IMR-90 (cell line): ENCODE results near the gene TNS1. TPM values are rescaled to one million over a fixed set of nuclear protein-coding genes. Genes with fewer than 3 reads are reported as not detected.
A peak's percentile ranks its signal among the peaks of the same experiment; 100 is the strongest.

ENCODE experiments used
- ATAC-seq: fragments of 200-7000 bp; cut with Tn5 transposase; 2 replicates; pipeline ENCODE4 v1.9.1; 2020; ENCODE audit warnings: low read depth, mild to moderate bottlenecking, moderate library complexity
- BruUV-seq: library from RNA; stranded (reverse); fragments of 400-500 nt; replicated peaks from 2 replicates; lab custom pipeline; 2021; lab: Mats Ljungman, UMichigan
- CTCF ChIA-PET: fragments of 300-600 bp; formaldehyde crosslinking; extraction: SDS; loops from one replicate; lab custom pipeline; 2021; ENCODE audit warnings: antibody characterized with exemption; lab: Yijun Ruan, JAX
- POLR2A ChIA-PET: fragments of 300-600 bp; sonication (Branson Sonifier 250); formaldehyde crosslinking; loops from one replicate; lab custom pipeline; 2022; ENCODE audit warnings: antibody characterized with exemption; ENCODE audit not compliant: unreplicated experiment; lab: Charles Lee
- DNase-seq: peaks from one replicate; pipeline ENCODE4 v3.0.0; 2013
- H2AFZ ChIP-seq: replicated peaks from 2 replicates; pipeline ENCODE3; 2013; ENCODE audit warnings: low read length, mild to moderate bottlenecking; ENCODE audit not compliant: poor library complexity
- H2AK5ac ChIP-seq: 2 replicates; pipeline ENCODE4 v1.6.1; 2013; ENCODE audit warnings: low read depth, low read length, inconsistent platforms
- H2AK9ac ChIP-seq: replicated peaks from 2 replicates; pipeline ENCODE3; 2013; ENCODE audit warnings: mild to moderate bottlenecking, low read depth, low read length, moderate library complexity; ENCODE audit not compliant: poor library complexity
- H2BK120ac ChIP-seq: 2 replicates; pipeline ENCODE4 v1.6.1; 2013; ENCODE audit warnings: low read depth, low read length, inconsistent platforms
- H2BK15ac ChIP-seq: 3 replicates; pipeline ENCODE4 v1.6.1; 2013; ENCODE audit warnings: low read depth, low read length, inconsistent platforms
- H2BK20ac ChIP-seq: 2 replicates; pipeline ENCODE4 v1.6.1; 2013; ENCODE audit warnings: low read depth, mild to moderate bottlenecking, inconsistent platforms, low read length, moderate library complexity
- H2BK5ac ChIP-seq: 2 replicates; pipeline ENCODE4 v1.6.1; 2013; ENCODE audit warnings: mild to moderate bottlenecking, low read depth, low read length, inconsistent platforms; ENCODE audit not compliant: poor library complexity, severe bottlenecking
- H3K14ac ChIP-seq: replicated peaks from 2 replicates; pipeline ENCODE4 v1.6.1; 2013; ENCODE audit warnings: low read depth, low read length, inconsistent platforms
- H3K18ac ChIP-seq: 2 replicates; pipeline ENCODE4 v1.6.1; 2013; ENCODE audit warnings: low read depth, low read length, control low read depth
- H3K23ac ChIP-seq: 2 replicates; pipeline ENCODE4 v1.6.1; 2013; ENCODE audit warnings: low read depth, low read length, inconsistent platforms
- H3K27ac ChIP-seq: 2 replicates; pipeline ENCODE4 v1.5.1; 2013; ENCODE audit warnings: mild to moderate bottlenecking, control low read depth, low read length; ENCODE audit not compliant: insufficient read depth
- H3K27me3 ChIP-seq: 2 replicates; pipeline ENCODE4 v1.6.1; 2013; ENCODE audit warnings: low read length; ENCODE audit not compliant: control insufficient read depth, insufficient read depth
- H3K36me3 ChIP-seq: 2 replicates; pipeline ENCODE4 v1.6.1; 2013; ENCODE audit warnings: low read length, mixed read lengths; ENCODE audit not compliant: control insufficient read depth, insufficient read depth
- H3K4ac ChIP-seq: 2 replicates; pipeline ENCODE4 v1.6.1; 2013; ENCODE audit warnings: low read depth, low read length, inconsistent platforms
- H3K4me1 ChIP-seq: 2 replicates; pipeline ENCODE4 v1.6.1; 2013; ENCODE audit warnings: low read length, mixed read lengths; ENCODE audit not compliant: control insufficient read depth, insufficient read depth
- H3K4me2 ChIP-seq: 2 replicates; pipeline ENCODE4 v1.6.1; 2013; ENCODE audit warnings: low read depth, mild to moderate bottlenecking, control low read depth, low read length, moderate library complexity
- H3K4me3 ChIP-seq: 2 replicates; pipeline ENCODE4 v1.5.1; 2013; ENCODE audit warnings: low read depth, mild to moderate bottlenecking, control low read depth, low read length, moderate library complexity; ENCODE audit not compliant: insufficient read depth
- H3K56ac ChIP-seq: 2 replicates; pipeline ENCODE4 v1.6.1; 2013; ENCODE audit warnings: low read length, inconsistent platforms; ENCODE audit not compliant: insufficient read depth; ENCODE audit errors: extremely low read depth
- H3K79me1 ChIP-seq, 2 experiments: 2 replicates each; pipeline ENCODE4 v1.6.1; 2013; ENCODE audit warnings: low read length in 2 of 2, inconsistent platforms in 1 of 2, low read depth in 1 of 2
- H3K9ac ChIP-seq: 2 replicates; pipeline ENCODE4 v1.6.1; 2013; ENCODE audit warnings: low read depth, low read length, control low read depth
- H3K9me1 ChIP-seq: 2 replicates; pipeline ENCODE4 v1.6.1; 2013; ENCODE audit warnings: low read length, inconsistent platforms; ENCODE audit not compliant: insufficient read depth
- H3K9me3 ChIP-seq: 2 replicates; pipeline ENCODE4 v1.6.1; 2013; ENCODE audit warnings: low read length; ENCODE audit not compliant: control insufficient read depth, insufficient read depth
- H4K20me1 ChIP-seq: 2 replicates; pipeline ENCODE4 v1.6.1; 2013; ENCODE audit warnings: low read length, inconsistent platforms; ENCODE audit not compliant: insufficient read depth
- H4K5ac ChIP-seq: 2 replicates; pipeline ENCODE4 v1.6.1; 2013; ENCODE audit warnings: mild to moderate bottlenecking, low read depth, low read length, control low read depth
- H4K8ac ChIP-seq, 2 experiments: 2 replicates each; pipeline ENCODE4 v1.6.1; 2013; ENCODE audit warnings: low read depth in 2 of 2, low read length in 2 of 2, control low read depth in 1 of 2, inconsistent platforms in 1 of 2
- H4K91ac ChIP-seq: 2 replicates; pipeline ENCODE4 v1.6.1; 2013; ENCODE audit warnings: low read depth, low read length, inconsistent platforms; ENCODE audit not compliant: insufficient read depth
- BHLHE40 ChIP-seq: fragments of 150-350 bp; IDR thresholded peaks from 2 replicates; pipeline ENCODE4 v1.6.1; 2016; ENCODE audit warnings: mild to moderate bottlenecking, low read depth, low read length
- CEBPB ChIP-seq: IDR thresholded peaks from 2 replicates; pipeline ENCODE4 v1.6.1; 2012; ENCODE audit warnings: low read depth, low read length, improper control_type of control experiment
- CHD1 ChIP-seq: IDR thresholded peaks from 2 replicates; pipeline ENCODE4 v1.6.1; 2012; ENCODE audit warnings: low read depth, low read length, improper control_type of control experiment
- CTCF ChIP-seq: conservative IDR thresholded peaks from 2 replicates; pipeline ENCODE4 v1.5.1; 2012; ENCODE audit warnings: mild to moderate bottlenecking, low read depth, low read length, improper control_type of control experiment
- ELK1 ChIP-seq: fragments of 150-350 bp; IDR thresholded peaks from 2 replicates; pipeline ENCODE4 v1.6.1; 2016; ENCODE audit warnings: low read depth, mild to moderate bottlenecking, low read length, moderate library complexity, borderline replicate concordance
- FOS ChIP-seq: fragments of 150-350 bp; IDR thresholded peaks from 2 replicates; pipeline ENCODE4 v1.6.1; 2016; ENCODE audit warnings: low read depth, low read length
- MAFK ChIP-seq: IDR thresholded peaks from 2 replicates; pipeline ENCODE4 v1.6.1; 2012; ENCODE audit warnings: low read depth, low read length, improper control_type of control experiment
- MAZ ChIP-seq: IDR thresholded peaks from 2 replicates; pipeline ENCODE4 v1.6.1; 2012; ENCODE audit warnings: low read depth, mild to moderate bottlenecking, low read length, improper control_type of control experiment, moderate library complexity, borderline replicate concordance
- MXI1 ChIP-seq: IDR thresholded peaks from 2 replicates; pipeline ENCODE4 v1.6.1; 2012; ENCODE audit warnings: low read depth, mild to moderate bottlenecking, low read length, moderate library complexity, borderline replicate concordance
- NFE2L2 ChIP-seq: fragments of 150-350 bp; IDR thresholded peaks from 2 replicates; pipeline ENCODE4 v1.6.1; 2016; ENCODE audit warnings: low read depth, mild to moderate bottlenecking, low read length
- POLR2A ChIP-seq: IDR thresholded peaks from 2 replicates; pipeline ENCODE4 v1.6.1; 2012; ENCODE audit warnings: mild to moderate bottlenecking, low read depth, low read length
- RCOR1 ChIP-seq: IDR thresholded peaks from 2 replicates; pipeline ENCODE4 v1.6.1; 2012; ENCODE audit warnings: mild to moderate bottlenecking, low read length, improper control_type of control experiment; ENCODE audit not compliant: insufficient replicate concordance
- RFX5 ChIP-seq: IDR thresholded peaks from 2 replicates; pipeline ENCODE4 v1.8.0; 2012; ENCODE audit warnings: low read depth, mild to moderate bottlenecking, low read length, moderate library complexity
- SMC3 ChIP-seq: fragments of 150-350 bp; IDR thresholded peaks from 2 replicates; pipeline ENCODE4 v1.6.1; 2016; ENCODE audit warnings: low read depth, mild to moderate bottlenecking, antibody characterized with exemption, low read length, moderate library complexity
- USF2 ChIP-seq: fragments of 150-350 bp; IDR thresholded peaks from 2 replicates; pipeline ENCODE4 v1.6.1; 2017; ENCODE audit warnings: mild to moderate bottlenecking, antibody characterized with exemption, low read length, low read depth
- WGBS, 2 experiments: methylation state at CpG; one replicate each; pipeline versions ENCODE4 v1.1.5 to v1.1.7; 2013; ENCODE audit warnings: missing lambda C conversion rate in 2 of 2; ENCODE audit not compliant: insufficient read length in 1 of 2; ENCODE audit errors: extremely low coverage in 2 of 2; 5-methylcytosine and 5-hydroxymethylcytosine counted together
- dilution Hi-C: fragments of 300-500 bp; cut with HindIII; formaldehyde crosslinking; loops from one replicate; pipeline ENCODE4 v1.14.3; 2018; ENCODE audit warnings: low sequenced_read_pairs; ENCODE audit not compliant: unreplicated experiment
- in situ Hi-C: fragments of 300-500 bp; cut with MboI; formaldehyde crosslinking; loops from 3 replicates; pipeline ENCODE4 v1.14.3; 2019; ENCODE audit warnings: low sequenced_read_pairs, inconsistent platforms, mixed read lengths
- intact Hi-C: fragments of 100-400 bp; cut with micrococcal nuclease; formaldehyde crosslinking; loops from 2 replicates; pipeline ENCODE4 v1.10.0; 2022
- polyA plus RNA-seq, 3 experiments: library from polyadenylated mRNA; depleted of rRNA; stranded (reverse); fragments of >200 nt; gene quantifications; 2 replicates each; pipeline ENCODE4 v1.2.3, GENCODE V29; 2012; ENCODE audit warnings: low replicate concordance in 1 of 3
- total RNA-seq: library from RNA; depleted of rRNA; stranded (reverse); fragments of >200 nt; gene quantifications from 2 replicates; pipeline ENCODE4 v1.2.3, GENCODE V29; 2012

The TNS1 gene
- total and polyA plus RNA-seq, 2 of the 4 experiments (the other 2 are of a cell fraction) = 41.1 to 45.2 TPM

GRCh38 chr2:217854684-217855420, 147.9 kb downstream of the TNS1 start:
- peaks cover 20% of the 10 kb centered on the region for H3K9me1 ChIP-seq
- H2AFZ ChIP-seq = no peak overlapping the region
- H2AK9ac ChIP-seq = peak overlapping the region; percentile 20
- DNase-seq = no peak
- H3K79me1 ChIP-seq = peaks cover 19 to 67% of the 10 kb centered on the region in 2 experiments
- dilution Hi-C loops = no loop called here
- no peak overlapping the region for H3K14ac ChIP-seq
- ATAC-seq = no peak
- intact Hi-C loops = no loop called here
- CTCF ChIA-PET = interaction anchor here (1.3 kb wide), 1 partner anchor 14 kb away, joined by 3 read pairs; no protein-coding TSS in a partner anchor
- H3K36me3 ChIP-seq = peaks cover 31% of the 10 kb centered on the region
- BruUV-seq = no TSS peak
- peaks cover 99% of the 10 kb centered on the region for H4K20me1 ChIP-seq
- 65% methylated on average over 3 of the region's 7 CpGs; no CpG with 5 or more reads in 1 of the 2 experiments for WGBS, 2 experiments
- no peak overlapping the region for H4K8ac ChIP-seq
- H3K4me3 ChIP-seq = no peak overlapping the region
- no peak overlapping the region for H2BK120ac ChIP-seq
- no peak overlapping the region for H3K27ac ChIP-seq
- in situ Hi-C loops = no loop called here
- no peak overlapping the region for H2AK5ac ChIP-seq
- POLR2A ChIA-PET = no interaction called here
- no peak overlapping the region for H2BK20ac ChIP-seq
- H3K4ac ChIP-seq = no peak overlapping the region
- H3K27me3 ChIP-seq = no peaks in the 10 kb centered on the region
- no peak overlapping the region for H3K56ac ChIP-seq
- no peak overlapping the region for H2BK5ac ChIP-seq
- H3K4me1 ChIP-seq = peaks cover 42% of the 10 kb centered on the region
- H3K18ac ChIP-seq = no peak overlapping the region
- H3K23ac ChIP-seq = no peak overlapping the region
- H2BK15ac ChIP-seq = no peak overlapping the region
- H4K5ac ChIP-seq = no peak overlapping the region
- H3K9ac ChIP-seq = no peak overlapping the region
- no peak overlapping the region for H4K91ac ChIP-seq
- no peak overlapping the region for H3K4me2 ChIP-seq
- H3K9me3 ChIP-seq = no peaks in the 10 kb centered on the region
- TF ChIP-seq CHD1 (no peak), NFE2L2 (no peak), RFX5 (no peak), MAZ (no peak), MXI1 (no peak), MAFK (no peak), ELK1 (no peak), POLR2A (no peak), CEBPB (no peak), FOS (no peak), BHLHE40 (no peak), RCOR1 (no peak), CTCF (no peak), USF2 (no peak), SMC3 (no peak)
